DOHH2 (cell line): ENCODE measurements around the gene BRPF3.

Experiments
- H3F3A ChIP-seq: fragments of 200-600 bp; sonication (generic), shearing (Covaris generic); 2 replicates; pipeline ENCODE4 v1.6.0; 2016; ENCODE audit warnings: antibody characterized with exemption, mild to moderate bottlenecking; ENCODE audit not compliant: control insufficient read depth, insufficient read depth
- H3K27ac ChIP-seq: fragments of 200-600 bp; sonication (generic); 2 replicates; pipeline ENCODE4 v1.5.1; 2014; ENCODE audit warnings: low read depth, mild to moderate bottlenecking, low read length, moderate library complexity
- H3K27me3 ChIP-seq: fragments of 200-600 bp; sonication (generic); 2 replicates; pipeline ENCODE4 v1.6.1; 2014; ENCODE audit warnings: mild to moderate bottlenecking, low read length, mixed read lengths; ENCODE audit not compliant: control insufficient read depth
- H3K36me3 ChIP-seq: fragments of 200-600 bp; sonication (generic); 2 replicates; pipeline ENCODE4 v1.6.1; 2014; ENCODE audit warnings: mild to moderate bottlenecking, low read length, moderate library complexity, mixed read lengths; ENCODE audit not compliant: control insufficient read depth
- H3K4me1 ChIP-seq: fragments of 200-600 bp; sonication (generic); 2 replicates; pipeline ENCODE4 v1.6.1; 2014; ENCODE audit warnings: mild to moderate bottlenecking, low read length, mixed read lengths; ENCODE audit not compliant: control insufficient read depth
- H3K4me2 ChIP-seq: fragments of 200-600 bp; sonication (generic); 2 replicates; pipeline ENCODE4 v1.6.0; 2014; ENCODE audit warnings: mild to moderate bottlenecking, low read length, moderate library complexity
- H3K4me3 ChIP-seq: fragments of 200-600 bp; sonication (generic); 2 replicates; pipeline ENCODE4 v1.5.1; 2014; ENCODE audit warnings: mild to moderate bottlenecking, low read length, mixed read lengths
- H3K79me2 ChIP-seq: fragments of 200-600 bp; sonication (generic); 2 replicates; pipeline ENCODE4 v1.6.1; 2014; ENCODE audit warnings: mild to moderate bottlenecking, low read length, mixed read lengths; ENCODE audit not compliant: control insufficient read depth
- H3K9me2 ChIP-seq: fragments of 200-600 bp; sonication (generic); replicated peaks from 2 replicates; pipeline ENCODE4 v1.6.1; 2014; ENCODE audit warnings: mild to moderate bottlenecking, low read length, mixed read lengths; ENCODE audit not compliant: control insufficient read depth
- H3K9me3 ChIP-seq: fragments of 200-600 bp; sonication (generic); 2 replicates; pipeline ENCODE4 v1.6.1; 2014; ENCODE audit warnings: antibody characterized with exemption, low read length, mixed read lengths; ENCODE audit not compliant: control insufficient read depth, insufficient read depth
- H4K20me1 ChIP-seq: fragments of 200-600 bp; sonication (generic); 2 replicates; pipeline ENCODE4 v1.6.0; 2014; ENCODE audit warnings: low read depth, mild to moderate bottlenecking, antibody characterized with exemption, low read length, moderate library complexity; ENCODE audit not compliant: control insufficient read depth, insufficient read depth
- CTCF ChIP-seq: fragments of 200-600 bp; sonication (generic); IDR thresholded peaks from one replicate; pipeline ENCODE4 v1.5.1; 2014; ENCODE audit warnings: antibody characterized with exemption, mild to moderate bottlenecking, low read depth, low read length; ENCODE audit not compliant: poor library complexity, severe bottlenecking
- EZH2phosphoT487 ChIP-seq: fragments of 200-600 bp; sonication (generic); IDR thresholded peaks from 2 replicates; pipeline ENCODE4 v1.6.1; 2017; ENCODE audit warnings: borderline replicate concordance, mild to moderate bottlenecking, antibody characterized with exemption, low read length, moderate library complexity, mixed read lengths

The BRPF3 gene

GRCh38 chr6:36272234-36272633, 75.7 kb downstream of the BRPF3 start:
- Histone ChIP-seq H3K4me2 (no peak overlapping the region), H3K4me1 (no peaks in the 10 kb centered on the region), H4K20me1 (no peaks in the 10 kb centered on the region), H3K9me2 (no peaks in the 10 kb centered on the region), H3K9me3 (no peaks in the 10 kb centered on the region), H3K27ac (no peak overlapping the region), H3F3A (no peaks in the 10 kb centered on the region), H3K27me3 (peaks cover 18% of the 10 kb centered on the region), H3K79me2 (no peaks in the 10 kb centered on the region), H3K4me3 (no peak overlapping the region), H3K36me3 (no peaks in the 10 kb centered on the region)
- TF ChIP-seq EZH2phosphoT487 (no peak), CTCF (no peak)

GRCh38 chr6:36273067-36273466, 76.5 kb downstream of the BRPF3 start:
- Histone ChIP-seq H3K4me3 (no peak overlapping the region), H4K20me1 (no peaks in the 10 kb centered on the region), H3K9me2 (no peaks in the 10 kb centered on the region), H3K36me3 (no peaks in the 10 kb centered on the region), H3K27ac (no peak overlapping the region), H3K79me2 (no peaks in the 10 kb centered on the region), H3K27me3 (peaks cover 23% of the 10 kb centered on the region), H3K9me3 (no peaks in the 10 kb centered on the region), H3K4me1 (no peaks in the 10 kb centered on the region), H3K4me2 (no peak overlapping the region), H3F3A (no peaks in the 10 kb centered on the region)
- no peak for TF ChIP-seq CTCF
- TF ChIP-seq EZH2phosphoT487 = no peak

- Histone ChIP-seq H3K4me2 (no peak overlapping the region), H4K20me1 (no peaks in the 10 kb centered on the region), H3K9me3 (no peaks in the 10 kb centered on the region), H3F3A (no peaks in the 10 kb centered on the region), H3K4me1 (no peaks in the 10 kb centered on the region), H3K27me3 (peaks cover 29% of the 10 kb centered on the region), H3K36me3 (no peaks in the 10 kb centered on the region), H3K79me2 (no peaks in the 10 kb centered on the region), H3K4me3 (no peak overlapping the region), H3K9me2 (no peaks in the 10 kb centered on the region), H3K27ac (no peak overlapping the region)
- TF ChIP-seq EZH2phosphoT487 = no peak
- TF ChIP-seq CTCF = no peak
Measured at GRCh38 chr6:36273802-36274514, 77.4 kb downstream of the BRPF3 start.
